ENCODE results near the gene RMDN2.
A peak's percentile ranks its signal among the peaks of the same experiment; 100 is the strongest.

Gene RMDN2, protein sequence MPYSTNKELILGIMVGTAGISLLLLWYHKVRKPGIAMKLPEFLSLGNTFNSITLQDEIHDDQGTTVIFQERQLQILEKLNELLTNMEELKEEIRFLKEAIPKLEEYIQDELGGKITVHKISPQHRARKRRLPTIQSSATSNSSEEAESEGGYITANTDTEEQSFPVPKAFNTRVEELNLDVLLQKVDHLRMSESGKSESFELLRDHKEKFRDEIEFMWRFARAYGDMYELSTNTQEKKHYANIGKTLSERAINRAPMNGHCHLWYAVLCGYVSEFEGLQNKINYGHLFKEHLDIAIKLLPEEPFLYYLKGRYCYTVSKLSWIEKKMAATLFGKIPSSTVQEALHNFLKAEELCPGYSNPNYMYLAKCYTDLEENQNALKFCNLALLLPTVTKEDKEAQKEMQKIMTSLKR

DNA sequence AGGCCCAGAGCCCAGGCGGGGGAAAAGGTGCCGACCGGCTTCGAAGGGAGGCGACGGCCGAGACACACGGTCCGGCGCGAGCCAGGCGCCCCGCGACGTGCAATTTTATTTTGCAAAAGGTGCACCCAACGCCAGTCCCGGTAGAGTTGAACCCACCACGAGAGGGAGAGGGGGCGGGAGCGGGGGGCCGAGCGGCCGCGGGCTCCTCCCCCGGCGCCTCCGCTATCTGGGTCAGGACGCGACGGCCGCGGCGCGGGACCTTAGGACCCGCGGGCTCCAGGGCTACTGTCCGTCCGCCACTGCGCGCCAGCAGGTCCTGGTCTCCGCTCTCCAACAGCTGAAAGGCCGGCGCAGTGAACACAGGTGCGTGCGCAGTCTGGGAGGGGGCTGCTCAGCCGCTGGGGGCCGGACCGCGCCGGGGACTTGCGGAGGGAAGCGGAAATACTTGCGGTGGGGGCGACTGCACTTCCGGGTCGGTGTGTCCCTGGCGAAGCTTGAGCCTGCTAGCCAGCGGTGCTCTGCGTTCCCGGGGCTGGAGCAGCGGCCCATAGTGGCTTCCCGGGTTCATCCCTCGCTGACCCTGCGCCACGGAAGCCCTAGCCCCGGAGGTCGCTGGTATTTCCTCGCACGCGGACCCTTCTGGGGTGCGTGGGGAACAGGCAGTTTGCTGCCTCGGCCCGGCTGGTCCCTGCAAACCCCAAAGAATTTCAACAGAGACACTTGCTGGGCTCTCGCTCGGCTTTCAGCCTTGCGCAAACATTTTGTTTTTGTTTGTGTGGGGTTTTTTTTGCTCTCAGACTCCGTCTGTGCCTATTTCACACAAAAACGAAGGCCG lies at the start of gene RMDN2:
RMDN2 (plus strand) TSS at position 225 of the 835 bp plus-strand sequence. CDS start 3,991 bp downstream, outside the sequence.
- peak; percentile 83 for DNase-seq

DNA sequence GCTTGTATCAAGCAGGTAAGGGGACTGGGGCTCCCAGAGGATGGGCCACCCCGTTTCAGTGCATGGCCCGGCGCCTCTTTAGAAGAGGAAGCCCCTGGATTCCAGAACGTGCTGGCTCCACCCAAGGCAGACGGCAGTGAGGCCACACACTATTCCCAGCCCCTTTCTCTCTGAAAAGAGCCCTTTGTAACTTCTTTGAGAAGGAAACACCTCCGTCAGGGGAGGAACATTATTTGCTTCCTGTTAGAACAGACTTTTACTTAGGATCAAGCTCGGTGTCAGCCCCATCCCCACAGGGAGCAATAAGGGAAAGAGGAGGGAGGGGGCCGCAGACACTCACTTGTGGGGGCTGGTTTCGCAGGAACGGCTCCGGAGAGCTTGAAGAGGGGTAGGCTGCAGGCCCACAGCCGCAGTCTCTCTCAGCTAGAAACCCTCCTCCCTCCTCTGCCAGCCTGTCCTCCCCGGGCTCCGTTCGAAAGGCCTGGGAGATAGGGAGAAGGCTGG lies 49.6 kb upstream of the RMDN2 start:
- no peak for DNase-seq

DNA sequence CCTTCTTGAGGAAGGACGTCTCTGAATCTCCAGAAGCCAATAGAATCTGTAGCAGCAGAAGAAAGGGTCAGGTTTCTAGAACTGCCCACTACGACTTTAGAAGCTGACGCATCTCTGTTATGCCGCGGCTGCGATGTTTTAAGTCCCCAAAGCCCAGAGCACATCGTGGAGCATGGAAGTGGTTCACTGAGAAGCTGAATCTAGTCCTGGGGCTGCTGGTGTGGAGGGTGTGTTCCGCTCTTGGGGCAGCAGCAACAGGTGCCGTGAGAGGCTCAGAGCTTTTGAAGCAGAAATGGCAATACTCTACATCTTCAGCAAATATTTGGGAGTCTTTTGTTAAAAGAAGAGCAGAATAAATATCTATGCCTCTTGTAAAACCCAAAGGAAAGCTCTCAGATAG lies 48.9 kb upstream of the RMDN2 start:
- no peak for DNase-seq

DNA sequence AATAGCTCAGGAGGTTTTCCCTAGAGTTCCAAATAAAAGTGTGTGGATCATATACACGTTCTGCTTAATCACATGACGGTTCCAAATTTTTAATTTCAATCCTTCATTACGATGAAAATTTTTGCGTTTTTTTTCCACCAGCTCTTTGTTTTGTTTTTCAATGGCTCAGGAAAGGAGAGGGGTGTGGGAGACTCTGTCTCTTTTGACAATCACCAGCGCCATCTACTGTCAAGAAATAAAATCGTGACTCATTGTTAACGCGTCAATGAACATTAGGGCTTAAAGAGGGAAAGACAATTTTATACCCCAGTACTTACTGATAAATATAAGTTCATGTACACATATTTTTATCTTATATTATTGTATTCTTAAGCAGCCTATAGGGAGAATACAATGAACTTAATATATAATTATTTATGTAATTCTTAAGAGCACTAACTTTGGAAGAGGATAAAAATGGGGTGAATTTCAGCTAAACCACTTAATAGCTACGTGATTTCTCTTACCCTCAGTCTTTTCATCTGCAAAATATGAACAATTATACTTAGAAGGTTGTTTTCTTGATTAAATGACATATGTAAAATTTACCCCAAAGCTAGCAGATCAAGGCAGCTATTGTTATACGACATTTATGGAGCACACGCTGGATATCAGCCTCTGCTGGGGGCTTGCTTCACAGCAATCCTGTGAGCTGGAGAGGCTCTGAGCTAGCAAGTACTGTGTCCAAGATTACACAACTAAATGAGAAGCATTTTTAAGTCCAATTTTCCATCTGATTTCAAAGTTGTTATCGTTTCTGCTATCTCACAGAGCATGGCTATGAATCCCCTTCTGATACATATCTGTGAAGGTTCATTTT lies 47.4 kb upstream of the RMDN2 start:
- DNase-seq, result no peak

DNA sequence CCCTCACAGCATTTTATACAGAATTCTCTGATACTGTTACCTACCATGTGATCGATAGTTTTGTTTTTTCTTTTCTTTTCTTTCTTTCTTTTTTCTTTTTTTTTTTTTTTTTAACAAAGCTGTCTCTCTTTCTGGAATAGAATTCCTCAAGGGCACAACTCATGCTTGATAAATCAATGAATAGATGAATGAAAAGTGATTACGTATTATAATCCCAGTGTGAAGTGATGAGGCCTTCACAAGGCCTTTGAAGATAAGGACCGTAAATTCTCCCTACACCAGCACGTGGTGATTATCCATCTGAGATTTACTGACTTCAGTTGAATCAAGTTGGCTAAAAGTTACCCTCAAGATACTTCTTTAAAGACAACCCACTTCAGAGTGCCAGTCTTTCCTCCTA lies 46.6 kb upstream of the RMDN2 start:
- no peak for DNase-seq

DNA sequence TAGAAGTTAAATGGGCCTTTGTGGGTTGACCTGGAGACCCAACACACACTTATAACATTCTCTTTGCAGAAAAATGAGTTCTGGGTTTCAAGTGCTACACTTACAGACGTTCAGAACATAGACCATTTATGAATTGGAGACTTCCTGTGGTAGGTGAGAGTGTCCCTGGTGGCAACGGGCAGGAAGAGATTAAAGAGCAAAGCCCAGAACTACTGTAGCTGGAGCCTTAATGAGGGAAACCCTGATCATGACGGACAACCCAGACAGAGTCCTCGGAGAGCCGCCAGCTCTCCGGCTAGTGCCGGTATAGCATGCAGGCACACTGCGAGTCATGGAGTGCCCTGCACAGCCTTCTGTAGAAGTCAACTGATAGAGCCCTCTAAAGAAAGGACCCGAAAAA lies 44.5 kb upstream of the RMDN2 start:
- DNase-seq, result no peak

DNA sequence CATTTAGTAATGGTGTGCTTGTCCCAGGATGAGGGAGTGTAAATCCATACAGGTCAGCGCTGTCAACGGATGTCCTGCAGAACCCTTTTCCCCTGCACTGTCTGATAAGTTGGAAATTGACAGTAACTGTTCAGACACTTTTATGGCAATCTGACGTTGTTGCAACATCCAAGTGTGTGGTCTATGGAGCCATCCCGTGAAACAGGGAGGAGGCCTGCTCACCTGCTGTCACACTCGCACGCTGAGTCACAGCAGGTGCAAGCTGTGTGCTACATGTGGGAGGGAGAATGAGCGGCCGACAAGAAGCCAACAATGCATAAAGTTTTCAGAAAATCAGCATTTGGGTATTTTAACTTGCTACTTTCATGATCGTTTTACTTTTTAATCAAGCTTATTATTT lies 43.7 kb upstream of the RMDN2 start:
- no peak for DNase-seq

DNA sequence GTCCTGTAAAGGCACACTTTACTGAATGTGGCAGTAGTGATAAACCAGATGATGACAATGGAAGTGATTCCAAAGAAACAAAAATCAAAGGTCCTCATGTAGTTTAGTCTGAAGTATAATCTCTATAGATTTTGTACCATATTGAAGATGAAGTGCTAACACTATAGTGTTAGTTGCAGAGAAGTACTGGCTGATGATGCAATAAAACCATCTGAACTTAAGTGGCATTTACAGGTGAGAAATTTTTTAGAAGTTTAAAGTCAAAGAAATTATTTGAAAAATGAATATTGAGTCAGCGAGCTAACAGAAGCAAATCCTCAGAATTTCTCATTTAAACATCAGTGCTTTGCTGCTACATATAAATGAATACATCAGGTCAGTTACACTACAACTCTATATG lies 43.1 kb upstream of the RMDN2 start:
- no peak for DNase-seq

DNA sequence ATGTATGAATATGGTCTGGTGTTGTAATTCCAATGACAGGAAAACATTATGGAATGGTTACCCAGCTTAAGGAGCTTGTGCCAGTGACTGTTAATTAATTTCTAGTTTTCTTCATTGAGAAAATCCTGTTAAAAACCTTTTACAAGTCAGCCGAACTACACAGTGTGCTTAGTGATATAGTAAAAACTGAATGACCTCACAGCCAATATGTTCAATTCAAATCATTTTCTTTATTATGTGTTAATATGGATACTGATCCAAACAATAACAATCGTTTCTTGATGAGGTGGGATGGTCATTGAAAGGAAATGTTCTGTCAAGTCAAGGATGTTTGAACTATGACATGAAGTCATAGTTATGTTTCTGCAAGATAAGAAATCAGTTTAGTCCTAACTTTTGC lies 41.6 kb upstream of the RMDN2 start:
- no peak for DNase-seq

DNA sequence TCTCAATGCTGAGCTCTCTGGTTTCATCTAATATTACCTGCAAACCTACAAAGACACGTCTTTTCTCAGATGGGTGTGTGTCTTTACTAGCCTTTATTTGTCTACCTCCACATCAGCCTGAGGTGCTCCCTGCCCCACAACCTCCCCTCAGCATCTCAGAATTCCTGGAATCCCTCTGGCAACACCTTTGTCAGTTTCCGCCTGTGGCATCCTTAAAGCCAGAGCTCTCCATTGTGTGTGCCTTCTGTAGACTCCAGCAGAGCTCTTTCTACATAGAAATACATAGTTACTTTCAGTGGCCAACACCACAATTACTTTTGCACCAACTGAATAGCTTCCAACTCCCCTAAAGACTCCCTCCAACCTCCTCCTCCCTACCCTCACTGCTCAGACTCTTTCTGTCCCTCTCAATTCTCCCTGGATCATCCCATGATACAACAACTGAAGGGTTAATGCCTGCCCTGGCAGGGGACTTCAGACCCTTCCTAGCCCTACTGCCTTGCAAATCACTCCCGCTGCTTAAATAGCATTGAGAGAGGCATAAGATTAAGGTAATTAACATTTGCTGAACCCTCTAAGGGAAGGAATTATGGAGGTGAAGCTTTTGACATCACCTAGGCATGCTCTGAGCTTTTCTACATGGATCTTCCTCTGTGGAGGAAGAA lies 39.6 kb upstream of the RMDN2 start:
- DNase-seq, result no peak

DNA sequence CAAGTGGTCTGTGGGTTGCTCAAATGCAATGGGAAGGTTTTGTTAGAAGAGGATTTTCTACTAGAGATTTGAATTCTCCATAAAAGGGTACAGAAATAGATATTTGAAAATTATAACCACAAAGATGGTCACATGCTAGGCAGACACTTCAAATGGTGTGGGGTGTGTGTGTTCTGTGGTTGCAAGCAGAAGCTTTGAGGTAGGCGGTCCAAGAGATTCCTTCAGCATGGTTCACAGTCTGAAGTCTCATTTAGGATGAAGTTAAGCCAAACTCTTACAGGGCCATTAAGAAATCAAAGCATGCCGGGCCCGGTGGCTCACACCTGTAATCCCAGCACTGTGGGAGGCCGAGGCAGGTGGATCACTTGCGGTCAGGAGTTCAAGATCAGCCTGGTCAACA lies 38.3 kb upstream of the RMDN2 start:
- DNase-seq, result no peak

DNA sequence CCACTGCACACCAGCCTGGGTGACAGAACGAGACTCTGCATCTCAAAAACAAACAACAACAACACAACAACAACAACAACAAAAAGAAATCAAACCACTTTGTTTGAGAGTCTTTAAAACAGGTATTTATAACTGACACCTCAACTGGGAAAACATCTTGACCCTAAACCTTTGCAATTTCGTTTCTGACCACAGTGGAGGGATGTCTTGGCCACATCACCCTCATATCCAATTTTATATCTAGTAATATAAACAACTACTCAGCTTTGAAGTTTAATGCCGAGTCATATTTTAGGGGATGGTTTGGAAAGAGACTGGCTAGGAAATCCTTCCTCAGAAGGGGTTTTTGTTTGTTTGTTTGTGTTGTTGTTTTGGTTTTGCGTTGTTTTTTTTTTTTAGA lies 37.8 kb upstream of the RMDN2 start:
- DNase-seq, result no peak

DNA sequence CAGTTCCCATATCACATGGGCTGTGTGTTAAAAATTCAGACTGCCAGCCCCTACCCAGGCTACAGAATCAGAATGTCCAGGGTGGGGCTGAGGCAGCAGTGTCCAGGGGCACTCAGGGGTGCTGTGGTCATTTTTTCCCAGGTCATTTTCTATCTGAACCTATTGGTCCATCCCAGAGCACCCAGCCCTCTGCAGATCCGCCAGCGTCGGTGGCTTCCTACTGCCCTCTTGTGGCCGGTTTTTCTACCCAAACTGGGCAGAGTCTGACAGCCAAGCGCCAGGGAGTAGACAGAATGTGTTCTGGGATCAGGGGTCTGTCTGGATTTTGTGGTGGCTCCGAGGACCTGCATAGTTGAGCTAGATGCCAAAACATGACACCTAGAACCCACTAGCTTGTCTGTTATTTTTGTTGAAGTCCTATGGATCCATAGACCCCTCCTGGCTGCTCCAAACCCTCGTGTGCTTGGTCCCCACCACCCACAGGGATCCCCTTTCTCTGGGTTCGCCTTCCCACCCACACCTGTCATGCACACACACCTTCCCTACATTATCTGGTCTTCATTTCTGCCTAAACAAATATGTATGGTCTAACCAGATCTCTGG lies 34.1 kb upstream of the RMDN2 start:
- peak; percentile 32 for DNase-seq

DNA sequence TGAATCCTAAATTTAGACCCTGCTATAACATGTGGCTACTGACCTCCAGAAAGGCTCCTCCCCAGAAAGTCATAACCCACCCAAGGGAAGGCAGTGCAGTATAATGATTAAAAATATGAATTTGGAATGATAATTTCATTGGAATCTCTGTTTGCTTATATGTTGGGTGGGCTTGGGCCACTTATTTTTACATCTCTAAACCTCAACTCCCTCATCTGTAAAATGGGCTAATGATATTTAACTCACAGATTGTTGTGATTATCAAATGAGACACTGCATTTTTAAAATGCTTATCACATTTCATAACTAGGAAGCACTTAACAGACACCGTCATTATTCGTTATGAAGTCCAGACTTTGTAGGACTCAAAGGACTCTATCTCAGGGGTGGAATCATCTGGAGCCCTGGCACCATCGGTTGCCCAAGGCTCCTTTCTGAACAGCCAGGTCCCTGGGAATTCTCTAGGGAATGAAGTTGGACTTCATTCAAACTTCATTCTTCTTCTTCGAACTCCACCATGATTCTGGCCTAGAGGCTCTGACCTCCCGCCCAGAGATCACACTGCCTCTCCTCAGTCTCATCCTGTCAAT lies 33.1 kb upstream of the RMDN2 start:
- no peak for DNase-seq

DNA sequence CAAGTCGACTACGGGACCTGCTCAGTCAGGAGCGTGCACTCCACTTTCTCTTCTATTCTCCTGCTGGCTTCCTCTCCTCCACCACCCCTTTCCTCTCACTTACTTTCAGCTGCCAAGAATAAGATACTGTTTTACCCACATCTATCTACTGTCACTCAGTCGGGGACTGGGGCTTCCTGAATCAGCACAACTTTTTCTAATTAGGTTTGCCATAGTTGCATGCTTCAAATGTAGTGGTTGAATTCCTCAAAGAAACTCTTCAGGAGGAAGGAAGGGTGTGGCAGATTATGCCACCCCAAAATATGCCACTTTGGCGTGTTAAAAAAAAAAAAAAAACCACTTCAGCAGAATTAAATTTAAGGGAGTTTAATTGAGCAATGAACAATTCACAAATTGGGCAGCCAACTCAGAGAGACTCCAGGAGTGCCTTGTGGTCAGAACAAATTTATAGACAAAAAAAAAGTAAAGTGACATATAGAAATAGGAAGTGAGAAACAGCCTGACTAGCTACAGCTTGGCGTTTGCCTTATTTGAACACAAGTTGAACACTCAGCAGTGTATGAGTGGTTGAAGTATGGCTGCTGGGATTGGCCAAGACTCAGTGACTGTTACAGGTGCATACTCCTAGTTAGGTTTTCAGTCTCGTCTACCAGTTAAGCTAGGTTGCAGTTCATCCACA lies 32.5 kb upstream of the RMDN2 start:
- DNase-seq, result no peak

DNA sequence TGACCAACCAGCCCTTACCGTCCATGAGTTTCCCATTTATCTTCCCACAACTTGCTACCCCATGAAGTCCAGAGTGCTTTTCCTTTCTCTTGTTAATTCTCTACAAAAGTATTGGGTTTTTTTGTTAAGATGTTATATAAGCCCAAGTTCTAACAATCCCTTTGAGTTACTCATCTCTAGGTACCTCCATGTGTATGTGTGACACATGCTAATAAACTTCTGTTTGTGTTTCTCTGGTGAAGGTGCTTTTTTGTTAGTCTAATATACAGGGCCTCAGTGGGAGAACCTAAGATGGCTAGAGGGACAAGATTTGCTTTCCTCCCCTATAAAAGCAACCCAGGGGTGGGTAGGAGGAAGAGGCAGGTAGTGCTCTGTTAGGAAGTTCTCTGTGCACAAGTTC lies 31.8 kb upstream of the RMDN2 start:
- DNase-seq, result no peak

DNA sequence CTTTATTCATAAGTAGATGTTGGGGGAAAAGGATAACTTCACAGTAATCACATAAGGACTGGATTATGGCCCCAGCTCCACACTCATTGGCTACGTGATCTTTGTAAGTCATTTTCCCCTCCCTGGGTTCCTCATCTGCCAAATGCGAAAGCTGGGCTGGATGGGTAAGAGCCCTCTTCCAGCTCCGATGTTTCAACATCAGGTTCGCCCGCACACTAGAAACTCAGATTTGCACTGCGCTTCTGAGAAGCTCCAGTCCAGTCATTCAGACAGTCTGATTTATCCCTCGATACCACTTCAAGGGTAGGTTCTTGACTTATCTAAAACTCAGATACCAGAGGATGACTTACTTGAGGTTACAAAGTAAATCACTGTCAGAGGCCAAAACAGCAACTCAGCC lies 31.0 kb upstream of the RMDN2 start:
- no peak for DNase-seq

DNA sequence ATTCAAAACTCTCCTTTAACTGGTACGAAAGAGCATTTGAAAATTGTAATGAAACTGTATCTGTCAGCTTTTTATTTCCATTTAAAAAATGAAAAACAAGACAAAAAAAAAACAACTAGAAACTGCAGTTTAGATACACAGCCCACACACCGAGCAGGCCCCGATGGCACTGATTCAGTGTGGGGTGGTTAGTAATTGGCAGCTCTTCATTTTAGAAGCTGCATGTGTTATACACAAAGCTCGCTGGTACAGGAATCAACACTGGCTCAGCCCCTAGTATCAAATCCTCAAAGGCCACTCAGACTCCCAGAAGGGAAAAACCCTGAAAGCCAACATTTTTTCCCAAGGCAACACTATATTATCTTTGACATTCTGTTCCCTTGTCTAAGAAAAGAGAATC lies 30.5 kb upstream of the RMDN2 start:
- DNase-seq, result no peak

DNA sequence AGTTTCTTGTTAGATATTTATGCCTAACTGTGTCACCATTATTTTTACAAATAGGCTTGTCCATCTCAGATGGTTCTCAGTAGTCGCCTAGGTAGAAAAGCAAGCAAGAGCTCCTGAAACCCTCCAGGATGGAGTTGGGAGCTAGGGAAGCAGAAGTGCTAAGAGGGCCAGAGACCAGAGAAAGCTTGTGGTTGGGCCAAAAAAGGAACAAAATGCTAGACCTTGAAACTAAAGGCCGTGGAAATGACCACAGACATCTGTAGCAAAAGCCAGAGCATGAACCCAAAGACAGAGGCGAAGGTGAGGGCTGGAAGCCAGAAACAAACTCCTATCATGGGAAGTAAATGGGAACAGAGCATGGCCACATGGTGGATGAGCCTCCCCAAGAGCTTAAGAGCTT lies 29.9 kb upstream of the RMDN2 start:
- no peak for DNase-seq

DNA sequence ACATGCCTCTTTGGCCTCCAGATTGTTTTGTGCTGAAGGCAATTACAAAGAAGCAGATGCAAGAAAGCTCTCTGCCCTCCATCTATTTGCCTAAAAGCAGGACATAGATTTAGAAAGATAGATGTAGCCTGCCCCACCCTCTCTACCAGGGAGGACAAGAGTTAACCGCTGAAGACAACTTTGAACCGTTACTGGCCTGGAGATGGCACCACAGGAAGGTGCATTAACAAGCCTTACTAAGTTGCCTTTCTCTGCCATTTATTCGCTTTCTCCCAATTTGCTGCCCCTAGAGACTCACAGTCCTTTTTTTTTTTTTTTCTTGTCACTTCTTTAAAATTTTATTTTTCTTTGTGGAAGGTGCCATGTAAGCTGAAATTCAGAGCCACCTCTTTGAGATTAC lies 28.8 kb upstream of the RMDN2 start:
- no peak for DNase-seq

DNA sequence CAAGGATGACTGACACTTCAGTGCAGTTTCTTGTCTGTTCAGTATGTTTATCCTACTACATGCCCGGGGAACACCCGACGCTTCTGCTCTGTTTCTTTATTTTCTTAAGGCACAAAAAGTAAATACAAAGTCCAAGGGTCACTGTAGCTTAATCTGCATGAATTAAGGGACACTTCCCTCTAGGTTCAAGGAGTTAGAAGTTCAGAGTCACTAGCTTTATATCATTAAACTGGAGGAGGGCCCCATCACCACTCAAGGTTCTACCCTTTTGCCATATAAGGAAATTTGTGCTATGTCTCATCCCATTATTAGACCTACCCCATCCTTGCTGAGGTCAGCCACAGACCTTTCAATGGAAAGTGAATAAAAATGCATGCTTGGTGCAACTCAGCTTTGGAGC lies 27.6 kb upstream of the RMDN2 start:
- DNase-seq, result no peak
